Mucosa of gallbladder (tissue), 1 donor: ENCODE data around the gene HSPB9. TPM values are rescaled to one million over a fixed set of nuclear protein-coding genes. Genes with fewer than 3 reads are reported as not detected.
"Not testable (repeated sequence)": the region's sequence is repeated elsewhere in the genome, so short reads cannot be mapped to it uniquely, and the experiment has no call there.

Experiments used
- DNase-seq: peaks from one replicate; pipeline ENCODE4 v3.0.0-alpha.2; 2020; ENCODE audit warnings: low spot score
- total RNA-seq: library from RNA; stranded (reverse); gene quantifications from one replicate; pipeline ENCODE4 v1.2.1, GENCODE V29; 2021
- donor health status: DM: no; HTN: no; CAD: no.

HSPB9 gene
- total RNA-seq, 1 donor from 2014 or later = 0.29 TPM

- not testable (repeated sequence) for DNase-seq
Measured at GRCh38 chr17:42143138-42143537, 20.5 kb downstream of the HSPB9 start.

DNA sequence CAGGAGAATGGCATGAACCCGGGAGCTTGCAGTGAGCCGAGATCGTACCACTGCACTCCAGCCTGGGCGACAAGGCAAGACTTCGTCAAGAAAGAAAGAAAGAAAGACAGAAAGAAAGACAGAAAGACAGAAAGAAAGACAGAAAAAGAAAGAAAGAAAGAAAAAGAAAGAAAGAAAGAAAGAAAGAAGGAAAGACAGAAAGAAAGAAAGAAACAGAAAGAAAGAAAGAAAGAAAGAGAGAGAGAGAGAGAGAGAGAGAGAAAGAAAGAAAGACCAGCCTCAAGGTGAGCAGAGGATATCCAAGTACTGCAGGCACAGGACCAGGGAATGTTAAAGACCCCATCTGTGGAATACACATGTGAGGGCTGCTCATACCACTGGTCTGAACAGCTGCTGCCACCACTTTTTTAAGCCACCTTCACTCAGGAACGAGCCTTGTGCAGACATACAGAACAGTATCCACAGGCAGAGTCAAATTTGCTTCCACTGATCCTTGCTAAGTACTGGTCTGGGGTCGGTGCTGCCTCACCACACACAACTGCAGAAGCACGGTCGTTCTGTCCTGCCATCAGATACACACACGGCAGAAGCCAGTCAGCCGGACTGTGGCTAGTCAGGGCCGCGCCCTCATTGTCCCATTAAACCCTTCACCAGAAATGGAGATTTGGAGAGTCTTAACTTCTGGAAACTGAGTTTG, 24.5 kb downstream of the HSPB9 start:
- DNase-seq = no peak

- DNase-seq = no peak
Measured at GRCh38 chr17:42153919-42154742, 31.5 kb downstream of the HSPB9 start.

DNA sequence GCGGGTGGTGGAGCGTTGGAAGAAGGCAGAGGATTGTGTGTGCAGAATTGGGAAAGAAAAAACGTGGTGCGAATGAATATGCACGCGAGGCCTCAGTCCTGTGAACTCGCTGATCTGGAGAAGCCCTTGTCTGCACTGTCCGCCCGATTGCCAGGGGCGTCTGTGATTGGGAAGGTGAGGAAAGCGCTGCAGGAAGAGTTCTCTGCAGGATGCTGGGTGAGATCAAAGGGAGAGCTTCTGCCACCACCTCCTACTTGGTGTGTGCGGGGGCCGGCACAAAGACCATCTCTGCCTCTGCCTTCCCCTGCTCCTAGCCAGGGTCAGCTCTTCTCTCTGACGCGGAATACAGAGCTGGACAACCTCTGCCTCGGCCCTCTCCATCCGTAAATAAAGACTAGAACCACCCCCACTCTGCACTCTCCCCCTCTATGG, 33.0 kb downstream of the HSPB9 start:
- no peak for DNase-seq

GRCh38 chr17:42159796-42160530, 37.4 kb downstream of the HSPB9 start:
- DNase-seq = no peak

DNA sequence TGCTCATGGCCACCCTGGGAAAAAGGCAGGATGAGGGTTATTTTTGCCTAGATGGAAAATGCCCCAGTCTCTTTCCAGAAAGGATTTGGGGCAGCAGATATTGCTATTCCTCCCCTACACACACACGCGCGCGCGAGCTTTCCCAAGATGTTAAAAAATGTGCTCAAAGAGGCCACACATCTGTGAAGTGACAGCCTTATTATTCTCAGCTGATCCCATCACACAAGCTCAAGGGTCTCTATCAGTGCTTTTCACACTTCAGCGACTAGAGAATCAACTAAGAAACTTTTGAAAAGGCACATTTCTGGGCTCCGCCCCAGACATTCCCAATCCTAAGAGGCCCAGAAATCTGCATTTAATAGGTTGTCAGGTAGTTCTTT, 37.9 kb downstream of the HSPB9 start:
- no peak for DNase-seq

GRCh38 chr17:42163113-42163512, 40.5 kb downstream of the HSPB9 start:
- no peak for DNase-seq

- no peak for DNase-seq
Measured at GRCh38 chr17:42163696-42164407, 41.2 kb downstream of the HSPB9 start.

DNA sequence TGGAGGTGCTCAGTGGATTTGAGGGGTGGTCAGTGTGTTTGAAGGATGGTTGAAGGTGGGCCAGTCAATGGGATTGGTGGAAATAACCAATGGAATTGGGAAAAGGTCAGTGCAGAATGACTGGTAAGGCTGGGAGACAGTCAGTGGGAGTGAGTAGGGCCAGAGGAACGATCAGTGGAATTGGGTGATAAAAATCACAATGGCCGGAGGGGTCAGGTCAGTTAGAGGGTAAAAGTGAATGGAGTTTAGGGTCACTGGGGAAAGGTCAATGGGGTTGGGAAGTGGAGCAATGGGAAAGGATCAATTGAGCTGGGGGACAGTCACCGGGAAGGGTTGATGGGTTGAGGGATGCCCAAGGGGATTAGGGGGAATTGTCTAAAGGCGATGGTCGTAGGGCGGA, 43.1 kb downstream of the HSPB9 start:
- DNase-seq = no peak

DNA sequence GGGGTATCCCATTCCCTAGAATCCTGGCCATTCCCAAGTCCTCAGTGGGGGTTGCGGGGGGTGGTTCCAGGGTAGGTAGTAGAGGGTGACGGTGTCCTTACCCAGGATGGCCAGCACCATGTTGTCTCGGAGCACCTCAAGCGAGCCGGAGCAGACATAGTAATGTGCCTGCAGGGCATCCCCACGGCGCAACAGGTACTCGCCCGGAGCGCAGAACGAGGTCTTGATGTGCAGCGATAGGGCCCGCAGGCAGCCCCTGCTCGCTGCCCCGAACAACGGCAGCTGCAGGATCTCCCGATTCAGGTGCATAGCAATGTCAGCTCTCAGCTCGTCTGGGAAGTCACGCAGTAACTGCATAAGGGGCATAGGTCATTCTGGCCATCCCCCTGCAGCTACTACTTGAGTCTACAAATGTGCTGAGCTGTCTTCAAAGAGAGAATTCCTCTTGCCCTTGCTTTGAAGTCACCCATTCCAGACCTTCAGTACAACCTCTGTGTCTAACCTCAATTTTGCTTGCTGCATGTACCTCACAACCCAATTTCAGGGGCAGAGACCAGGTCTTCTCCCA, 43.7 kb downstream of the HSPB9 start:
- DNase-seq = no peak

DNA sequence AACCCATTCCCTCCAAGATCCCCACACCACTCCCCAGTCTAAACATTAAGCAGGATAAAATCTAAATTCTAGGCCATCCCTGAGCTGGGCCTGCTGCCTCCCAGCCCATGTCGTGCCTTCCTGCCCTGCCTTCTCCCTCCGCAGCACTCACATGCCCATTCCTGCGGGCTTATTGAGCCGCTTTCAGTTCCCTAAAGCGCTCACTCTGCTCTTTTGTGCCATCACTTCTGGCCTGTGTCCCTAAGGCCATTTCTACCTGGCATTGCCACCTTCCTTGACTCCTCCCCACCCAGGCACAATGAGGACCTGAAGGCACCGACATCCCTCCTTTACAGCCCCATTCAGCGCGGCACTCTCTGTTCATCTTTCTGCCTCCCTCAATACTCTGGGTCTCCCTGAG, 45.2 kb downstream of the HSPB9 start:
- DNase-seq = no peak

DNA sequence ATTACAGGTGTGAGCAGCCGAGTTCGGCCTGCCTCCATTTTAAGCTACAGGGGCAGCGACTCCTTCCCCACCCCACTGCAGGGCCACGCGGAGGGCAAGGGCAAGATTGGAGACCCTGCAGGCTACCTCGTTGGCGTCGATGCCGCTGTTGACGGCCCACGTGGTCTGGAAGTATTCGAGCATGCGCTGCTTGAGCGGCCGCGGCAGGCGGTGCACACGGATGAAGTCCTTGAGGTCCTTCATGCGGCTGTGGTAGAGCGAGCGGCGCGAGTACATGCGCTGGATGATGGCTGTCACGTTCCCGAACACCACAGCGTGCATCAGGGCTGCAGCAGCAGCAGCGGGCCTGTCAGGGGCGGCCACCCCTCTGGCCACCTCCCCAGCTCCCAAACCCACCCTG, 46.7 kb downstream of the HSPB9 start:
- no peak for DNase-seq

DNA sequence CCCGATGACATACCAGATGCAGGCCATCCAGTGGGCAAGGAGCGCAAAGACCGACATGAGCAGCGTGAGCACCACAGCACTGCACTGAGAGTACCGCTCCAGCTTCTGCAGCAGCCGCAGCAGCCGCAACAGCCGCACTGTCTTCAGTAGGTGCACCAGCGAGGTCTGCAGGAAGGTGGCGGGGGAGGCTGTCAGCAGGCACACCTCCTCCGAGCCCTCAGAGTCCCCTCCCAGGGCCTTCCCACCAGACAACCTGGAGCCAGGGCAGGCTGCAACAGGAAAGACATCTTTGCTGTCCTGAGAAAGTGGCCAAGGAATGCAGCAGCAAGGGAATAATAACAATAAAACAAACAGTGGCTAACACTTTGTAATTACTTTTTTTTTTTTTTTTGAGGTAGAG, 49.2 kb downstream of the HSPB9 start:
- no peak for DNase-seq

Other genes with a start within 250 kb of the HSPB9 start
- 127 TPM for gene ACLY, start 203.9 kb upstream of the HSPB9 start, total RNA-seq
- 1.6 TPM for gene ODAD4, start 192.2 kb upstream of the HSPB9 start, total RNA-seq
- gene CNP, start 156.0 kb upstream of the HSPB9 start, total RNA-seq = 65.9 TPM
- gene DNAJC7, start 105.4 kb upstream of the HSPB9 start, total RNA-seq = 69.8 TPM
- gene NKIRAS2, start 102.7 kb upstream of the HSPB9 start, total RNA-seq = 31.1 TPM
- gene C17orf113, start 72.2 kb upstream of the HSPB9 start, total RNA-seq = 1.6 TPM
- gene ZNF385C, start 24.3 kb upstream of the HSPB9 start, total RNA-seq = 0.32 TPM
- gene DHX58, start 10.1 kb upstream of the HSPB9 start, total RNA-seq = 26.8 TPM
- 58.4 TPM for gene KAT2A, start 1.4 kb upstream of the HSPB9 start, total RNA-seq
- 150 TPM for gene RAB5C, start 32.2 kb downstream of the HSPB9 start, total RNA-seq
- gene KCNH4, start 58.3 kb downstream of the HSPB9 start, total RNA-seq = 0.06 TPM
- gene HCRT, start 62.6 kb downstream of the HSPB9 start, total RNA-seq = not detected
- 34.4 TPM for gene GHDC, start 71.7 kb downstream of the HSPB9 start, total RNA-seq
- gene STAT5B, start 153.6 kb downstream of the HSPB9 start, total RNA-seq = 61.7 TPM
- gene STAT5A, start 165.7 kb downstream of the HSPB9 start, total RNA-seq = 30.8 TPM